ENCODE measurements around the gene SLC25A17. TPM values are rescaled to one million over a fixed set of nuclear protein-coding genes. Genes with fewer than 3 reads are reported as not detected.

The SLC25A17 gene
- total RNA-seq, 1 experiment from 2014 or later: 28.1 TPM

DNA sequence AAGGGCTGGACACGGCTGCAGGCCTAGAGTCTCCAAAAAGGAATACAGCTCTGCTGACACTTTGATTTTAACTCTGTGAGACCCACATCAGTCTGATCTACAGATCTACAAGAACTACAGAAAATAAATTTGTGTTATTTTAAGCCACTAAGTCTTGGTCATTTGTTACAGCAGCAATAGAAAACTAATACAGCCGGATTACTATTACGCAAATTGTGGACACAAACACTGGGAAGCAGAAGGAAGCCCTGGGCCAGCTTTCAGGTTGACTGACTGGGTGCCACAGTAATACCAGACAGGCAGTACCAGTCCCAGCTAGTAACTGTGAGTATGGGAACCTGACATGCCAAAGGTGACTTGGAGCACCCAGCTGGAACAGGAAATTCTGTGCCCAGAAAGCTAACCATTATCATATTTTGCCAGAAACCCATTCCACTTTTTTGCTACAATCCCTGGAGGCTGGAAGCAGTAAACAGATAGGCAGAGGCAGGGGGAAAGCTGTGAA lies 13.4 kb downstream of the SLC25A17 start:
- Histone ChIP-seq H3K27ac (no peak overlapping the region), H3F3A (ENCODE audit: insufficient read depth, low read depth) (peaks cover 23% of the 10 kb centered on the region), H3K4me1 (replicated peaks; ENCODE audit: insufficient read depth) (no peaks in the 10 kb centered on the region), H3K9me3 (ENCODE audit: insufficient read depth, low read depth) (no peaks in the 10 kb centered on the region), H3K4me2 (no peak overlapping the region), H3K79me2 (ENCODE audit: low read depth) (peaks cover 44% of the 10 kb centered on the region), H3K36me3 (ENCODE audit: low read depth) (0 out of 2 replicates have a peak, but pooled peaks cover 13% of the 10 kb centered on the region), H3K27me3 (ENCODE audit: insufficient read depth, low read depth) (no peaks in the 10 kb centered on the region), H2AFZ (no peak overlapping the region), H4K20me1 (ENCODE audit: insufficient read depth) (peaks cover 1% of the 10 kb centered on the region; the same call in 1 of the 2 replicates), H3K9me2 (ENCODE audit: insufficient read depth) (no peaks in the 10 kb centered on the region), H3K4me3 (no peak overlapping the region)
- CTCF ChIA-PET: interaction anchor here (0.6 kb wide), 1 partner anchor 10 kb away, joined by 12 read pairs; no protein-coding TSS in a partner anchor
- POLR2A ChIA-PET (ENCODE audit: unreplicated experiment): interaction anchor here (0.6 kb wide), 1 partner anchor 153 kb away, joined by 4 read pairs; no protein-coding TSS in a partner anchor
- TF ChIP-seq EZH2 (IDR thresholded peaks at IDR 0.05; ENCODE audit: low read depth): no peak
- TF ChIP-seq, protein P1, sequence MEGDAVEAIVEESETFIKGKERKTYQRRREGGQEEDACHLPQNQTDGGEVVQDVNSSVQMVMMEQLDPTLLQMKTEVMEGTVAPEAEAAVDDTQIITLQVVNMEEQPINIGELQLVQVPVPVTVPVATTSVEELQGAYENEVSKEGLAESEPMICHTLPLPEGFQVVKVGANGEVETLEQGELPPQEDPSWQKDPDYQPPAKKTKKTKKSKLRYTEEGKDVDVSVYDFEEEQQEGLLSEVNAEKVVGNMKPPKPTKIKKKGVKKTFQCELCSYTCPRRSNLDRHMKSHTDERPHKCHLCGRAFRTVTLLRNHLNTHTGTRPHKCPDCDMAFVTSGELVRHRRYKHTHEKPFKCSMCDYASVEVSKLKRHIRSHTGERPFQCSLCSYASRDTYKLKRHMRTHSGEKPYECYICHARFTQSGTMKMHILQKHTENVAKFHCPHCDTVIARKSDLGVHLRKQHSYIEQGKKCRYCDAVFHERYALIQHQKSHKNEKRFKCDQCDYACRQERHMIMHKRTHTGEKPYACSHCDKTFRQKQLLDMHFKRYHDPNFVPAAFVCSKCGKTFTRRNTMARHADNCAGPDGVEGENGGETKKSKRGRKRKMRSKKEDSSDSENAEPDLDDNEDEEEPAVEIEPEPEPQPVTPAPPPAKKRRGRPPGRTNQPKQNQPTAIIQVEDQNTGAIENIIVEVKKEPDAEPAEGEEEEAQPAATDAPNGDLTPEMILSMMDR (conservative IDR thresholded peaks at IDR 0.05): no peak
- no TSS peak for BruUV-seq (replicated peaks)
- intact Hi-C loops (cut with micrococcal nuclease; ENCODE audit: unreplicated experiment): no loop called here
- DNase-seq: no peak

DNA sequence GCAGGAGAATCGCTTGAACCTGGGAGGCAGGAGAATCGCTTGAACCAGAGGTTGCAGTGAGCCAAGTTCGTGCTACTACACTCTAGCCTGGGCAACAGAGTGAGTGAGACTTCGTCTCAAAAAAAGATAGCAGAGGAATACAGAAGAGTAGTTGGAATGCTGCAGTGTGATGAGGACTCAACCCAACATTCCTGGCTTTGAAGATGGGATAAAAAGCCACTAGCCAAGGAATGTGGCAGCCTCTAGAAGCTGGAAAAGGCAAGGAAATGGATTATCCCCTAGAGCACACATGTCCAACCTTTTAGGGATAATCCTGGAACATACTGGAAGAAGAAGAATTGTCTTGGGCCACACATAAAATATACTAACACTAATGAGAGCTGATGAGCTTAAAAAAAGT lies 13.9 kb downstream of the SLC25A17 start:
- intact Hi-C loops (cut with micrococcal nuclease; ENCODE audit: unreplicated experiment): no loop called here
- Histone ChIP-seq H2AFZ (no peak overlapping the region), H3F3A (ENCODE audit: insufficient read depth, low read depth) (peaks cover 23% of the 10 kb centered on the region), H3K27me3 (ENCODE audit: insufficient read depth, low read depth) (no peaks in the 10 kb centered on the region), H3K36me3 (ENCODE audit: low read depth) (0 out of 2 replicates have a peak, but pooled peaks cover 13% of the 10 kb centered on the region), H3K79me2 (ENCODE audit: low read depth) (peaks cover 41% of the 10 kb centered on the region), H3K4me3 (no peak overlapping the region), H3K27ac (no peak overlapping the region), H3K4me1 (replicated peaks; ENCODE audit: insufficient read depth) (no peaks in the 10 kb centered on the region), H3K4me2 (no peak overlapping the region), H4K20me1 (ENCODE audit: insufficient read depth) (no peaks in the 10 kb centered on the region; the same call in 1 of the 2 replicates), H3K9me3 (ENCODE audit: insufficient read depth, low read depth) (no peaks in the 10 kb centered on the region), H3K9me2 (ENCODE audit: insufficient read depth) (no peaks in the 10 kb centered on the region)
- BruUV-seq (replicated peaks): no TSS peak
- ChIA-PET CTCF (no interaction called here), POLR2A (ENCODE audit: unreplicated experiment) (no interaction called here)
- TF ChIP-seq, protein P1 (conservative IDR thresholded peaks at IDR 0.05): no peak
- no peak for TF ChIP-seq EZH2 (IDR thresholded peaks at IDR 0.05; ENCODE audit: low read depth)
- DNase-seq: no peak

DNA sequence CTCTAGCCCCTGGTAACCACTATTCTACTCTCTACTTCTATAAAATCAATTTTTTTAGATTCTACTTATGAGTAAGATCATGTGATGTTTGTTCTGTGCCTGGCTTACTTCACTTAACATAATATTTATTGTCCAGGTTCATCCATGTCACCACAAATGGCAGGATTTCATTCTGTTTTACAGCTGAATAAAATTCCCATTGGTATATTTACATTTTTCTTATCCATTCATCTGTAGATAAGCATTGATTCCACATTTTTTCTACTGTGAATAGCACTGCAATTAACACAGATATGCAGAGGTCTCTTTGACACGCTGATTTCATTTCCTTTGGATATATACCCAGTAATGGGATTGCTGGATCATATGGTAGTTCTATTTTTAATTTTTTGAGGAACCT lies 15.8 kb downstream of the SLC25A17 start:
- Histone ChIP-seq H3K27ac (no peak overlapping the region), H3K4me1 (replicated peaks; ENCODE audit: insufficient read depth) (no peaks in the 10 kb centered on the region), H3K27me3 (ENCODE audit: insufficient read depth, low read depth) (no peaks in the 10 kb centered on the region), H3K9me2 (ENCODE audit: insufficient read depth) (no peaks in the 10 kb centered on the region), H2AFZ (no peak overlapping the region), H3K36me3 (ENCODE audit: low read depth) (0 out of 2 replicates have a peak, but pooled peaks cover 13% of the 10 kb centered on the region), H3K79me2 (ENCODE audit: low read depth) (peaks cover 24% of the 10 kb centered on the region; the same call in 1 of the 2 replicates), H3F3A (ENCODE audit: insufficient read depth, low read depth) (peaks cover 9% of the 10 kb centered on the region; the same call in 1 of the 2 replicates), H3K4me3 (no peak overlapping the region), H3K4me2 (no peak overlapping the region), H3K9me3 (ENCODE audit: insufficient read depth, low read depth) (no peaks in the 10 kb centered on the region), H4K20me1 (ENCODE audit: insufficient read depth) (no peaks in the 10 kb centered on the region; the same call in 1 of the 2 replicates)
- CTCF ChIA-PET: no interaction called here
- DNase-seq: no peak
- TF ChIP-seq, protein P1 (conservative IDR thresholded peaks at IDR 0.05): no peak
- no peak for TF ChIP-seq EZH2 (IDR thresholded peaks at IDR 0.05; ENCODE audit: low read depth)
- BruUV-seq (replicated peaks): no TSS peak
- POLR2A ChIA-PET (ENCODE audit: unreplicated experiment): no interaction called here
- intact Hi-C loops (cut with micrococcal nuclease; ENCODE audit: unreplicated experiment): no loop called here
